Hematopoietic multipotent progenitor cell treated with erythropoietin and hydrocortisone succinate and interleukin-3 and kit ligand, for 4 days (in vitro differentiated cells): ENCODE measurements around the gene C1QTNF9B.
A peak's percentile ranks its signal among the peaks of the same experiment; 100 is the strongest.

Experiments used
- DNase-seq: peaks from one replicate; pipeline ENCODE4 v3.0.0-alpha.2; 2015

C1QTNF9B gene

DNA sequence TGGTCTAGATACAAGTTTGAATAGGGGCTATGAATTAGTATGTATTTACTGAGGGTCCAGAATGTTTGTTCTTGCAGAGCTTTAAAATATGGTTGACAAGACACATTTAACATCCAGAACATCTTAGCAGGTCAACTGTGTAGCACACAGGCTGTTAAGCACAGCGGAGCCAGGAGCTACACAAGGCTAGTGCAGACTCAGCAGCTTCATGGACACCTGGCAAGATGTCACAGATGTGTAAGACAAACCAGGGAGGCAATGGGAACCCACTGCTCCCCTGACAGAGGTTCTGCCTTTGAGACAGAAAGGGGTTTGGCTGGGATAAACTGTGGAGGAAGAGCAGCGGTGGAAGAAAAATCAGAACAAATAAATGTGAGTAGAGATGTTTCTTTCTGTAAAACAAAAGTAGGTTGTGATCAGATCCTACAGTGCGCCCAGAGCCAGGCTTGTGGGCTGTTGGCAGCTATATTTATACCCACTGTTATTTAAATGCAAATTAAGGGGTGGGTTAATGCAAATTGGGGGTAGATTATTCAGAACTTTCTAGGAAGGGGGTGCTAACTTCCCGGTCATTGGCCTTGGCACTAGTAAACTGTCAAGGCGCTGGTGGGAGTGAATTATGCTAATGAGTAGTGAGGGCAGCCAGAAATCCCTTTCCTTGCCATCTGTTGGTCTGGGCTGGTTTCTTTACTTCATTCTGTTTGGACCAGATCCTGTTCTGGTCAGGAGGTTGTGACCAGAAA, 41.1 kb downstream of the C1QTNF9B start:
- DNase-seq = no peak

DNA sequence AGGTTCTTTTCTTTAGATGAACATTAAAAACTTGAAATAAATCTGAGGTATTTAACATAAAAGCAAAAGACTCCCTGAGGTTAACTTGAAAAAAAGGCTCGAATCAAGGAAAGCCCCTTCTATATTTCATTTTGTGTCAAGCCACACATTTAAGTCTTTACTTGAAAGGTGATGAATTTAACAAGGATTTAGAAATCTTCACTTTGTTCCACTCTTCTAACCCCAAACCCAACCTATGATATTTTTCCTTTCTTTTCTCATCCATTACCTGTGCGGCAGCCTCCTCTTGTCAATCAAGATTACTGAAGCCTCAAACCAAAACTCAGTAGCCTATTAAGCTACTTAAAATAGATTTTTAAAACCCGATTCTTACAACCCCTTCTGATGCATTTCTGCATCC, 41.9 kb downstream of the C1QTNF9B start:
- DNase-seq = no peak

DNA sequence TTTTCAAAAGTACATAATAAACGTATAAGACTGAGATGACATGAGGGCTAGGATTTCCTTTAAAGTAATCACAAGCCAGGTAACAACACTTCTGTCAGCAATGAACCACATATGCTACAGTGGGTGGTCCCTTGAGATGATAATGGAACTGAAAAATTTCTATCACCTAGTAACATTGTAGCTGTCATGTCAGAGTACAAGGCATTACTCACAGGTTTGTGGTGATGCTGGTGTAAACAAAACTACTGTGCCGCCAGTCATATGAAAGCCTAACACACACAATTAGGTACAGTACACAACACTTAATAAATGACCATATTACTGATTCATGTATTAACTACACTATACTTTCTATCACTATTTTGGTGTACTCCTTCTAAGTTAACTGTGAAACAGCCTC, 45.0 kb downstream of the C1QTNF9B start:
- DNase-seq = no peak

DNA sequence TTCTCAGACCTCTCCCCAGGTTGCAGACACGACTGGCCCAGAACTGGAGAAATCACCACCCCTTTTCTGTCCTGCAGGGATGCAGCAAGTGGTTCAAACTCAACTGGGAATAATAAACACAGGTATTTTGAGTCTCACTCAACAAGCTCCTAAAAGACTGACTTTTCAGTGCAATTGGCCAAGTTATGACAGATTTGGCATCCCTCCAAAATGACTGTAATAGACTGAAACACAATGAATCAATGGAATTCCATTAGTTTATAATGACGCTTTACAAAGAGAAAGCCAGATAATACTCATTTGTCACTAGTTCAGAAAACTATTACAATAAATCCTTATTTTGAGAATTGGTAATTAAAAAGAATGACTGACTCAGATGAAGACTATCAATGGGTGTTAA, 46.2 kb downstream of the C1QTNF9B start:
- DNase-seq = no peak

DNA sequence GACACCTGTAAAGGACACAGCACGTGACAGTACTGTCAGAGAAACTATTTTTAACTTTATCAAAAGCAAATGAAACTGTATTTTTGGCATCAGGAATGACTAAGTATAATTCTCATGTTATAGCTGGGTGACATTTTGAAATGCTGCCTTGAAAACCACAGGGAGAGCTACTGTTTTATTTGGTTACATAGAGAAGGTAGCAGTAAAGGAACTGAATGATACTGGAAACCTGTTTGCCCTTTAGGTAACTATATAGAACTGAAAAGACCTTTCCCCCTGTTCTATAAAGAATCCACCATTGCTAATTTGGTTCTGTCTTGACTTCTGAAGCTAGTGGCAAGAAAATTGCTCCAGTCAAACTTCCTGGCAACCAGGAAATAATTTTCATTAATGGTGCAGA, 47.2 kb downstream of the C1QTNF9B start:
- DNase-seq = no peak

DNA sequence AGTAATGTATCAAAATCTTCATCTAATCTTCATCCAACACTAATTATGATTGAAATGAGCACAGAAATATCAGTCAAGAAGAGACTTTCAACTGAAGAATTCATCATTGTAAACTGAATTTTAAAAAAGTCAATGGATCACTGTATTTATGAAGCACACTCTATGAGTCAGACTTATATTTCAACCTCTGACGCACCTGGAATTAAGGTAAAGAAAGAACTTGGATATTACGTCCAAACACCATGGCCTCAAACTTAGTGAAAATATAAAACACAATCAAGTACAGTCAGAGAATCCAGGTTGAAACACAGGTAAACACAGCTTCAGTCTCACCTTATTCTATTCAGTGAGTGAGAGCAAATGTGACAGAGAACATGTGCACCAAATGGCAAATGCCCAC, 47.6 kb downstream of the C1QTNF9B start:
- no peak for DNase-seq

DNA sequence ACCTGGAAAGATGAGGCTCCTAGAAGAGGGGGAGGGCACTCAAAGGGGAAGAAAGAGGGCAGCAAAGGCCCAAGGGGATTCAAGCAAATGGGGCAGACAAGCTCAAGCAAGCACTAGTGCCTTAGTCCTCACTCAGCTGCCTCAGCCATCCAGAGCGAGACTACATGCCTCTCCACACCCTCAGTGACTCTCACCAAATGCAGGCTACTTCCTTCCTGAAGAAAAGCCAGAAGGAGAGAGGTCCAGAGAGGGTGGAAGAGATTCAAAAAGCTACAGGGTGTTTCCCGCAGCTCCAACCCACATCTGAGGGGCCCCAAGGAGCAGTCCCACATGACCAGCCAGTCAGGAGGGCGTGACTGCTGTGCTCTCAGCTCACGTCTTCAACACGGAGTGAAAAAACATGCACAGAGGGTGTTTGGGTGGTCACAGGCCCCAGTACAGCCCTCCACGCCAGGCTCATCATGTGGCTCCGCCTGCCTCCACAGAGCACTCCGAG, 48.6 kb downstream of the C1QTNF9B start:
- DNase-seq = peak; percentile 69

DNA sequence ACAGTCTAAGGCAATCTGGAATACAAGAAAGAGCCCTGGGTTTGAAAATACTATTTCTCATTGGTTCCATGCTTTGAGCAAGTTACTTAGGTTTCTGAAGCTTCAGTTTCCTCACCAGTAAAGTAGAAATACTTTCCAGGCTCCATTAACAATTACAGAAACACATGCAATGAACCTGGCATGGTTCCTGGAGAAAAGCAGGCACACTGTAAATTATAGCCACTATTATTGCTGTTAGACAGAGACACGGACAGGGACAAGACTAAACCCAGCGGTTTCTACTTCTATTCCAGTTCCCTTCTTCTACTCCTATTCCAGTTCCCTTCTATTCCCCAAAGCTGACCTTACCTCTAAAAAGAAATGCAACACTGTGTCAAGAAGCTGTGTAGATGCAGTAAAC, 49.3 kb downstream of the C1QTNF9B start:
- DNase-seq = no peak

DNA sequence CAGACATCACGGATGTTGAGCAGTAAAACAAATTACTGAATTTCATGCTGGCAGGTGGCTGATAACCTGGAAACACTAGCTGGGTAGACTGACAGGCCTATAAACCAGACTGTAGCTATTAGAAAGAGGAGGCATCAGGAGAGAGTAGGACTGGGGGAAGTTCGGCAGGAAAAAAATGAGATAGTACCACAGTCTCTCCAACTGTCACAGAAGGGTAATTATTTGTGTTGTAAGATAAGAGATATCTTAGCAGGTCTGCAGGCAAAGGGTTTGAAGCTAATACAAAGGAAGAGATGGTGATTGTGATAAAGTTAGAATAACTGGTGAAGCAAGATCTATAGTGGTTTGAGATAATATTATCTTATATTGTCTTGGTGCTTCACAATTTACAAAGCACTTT, 49.8 kb downstream of the C1QTNF9B start:
- peak; percentile 85 for DNase-seq

DNA sequence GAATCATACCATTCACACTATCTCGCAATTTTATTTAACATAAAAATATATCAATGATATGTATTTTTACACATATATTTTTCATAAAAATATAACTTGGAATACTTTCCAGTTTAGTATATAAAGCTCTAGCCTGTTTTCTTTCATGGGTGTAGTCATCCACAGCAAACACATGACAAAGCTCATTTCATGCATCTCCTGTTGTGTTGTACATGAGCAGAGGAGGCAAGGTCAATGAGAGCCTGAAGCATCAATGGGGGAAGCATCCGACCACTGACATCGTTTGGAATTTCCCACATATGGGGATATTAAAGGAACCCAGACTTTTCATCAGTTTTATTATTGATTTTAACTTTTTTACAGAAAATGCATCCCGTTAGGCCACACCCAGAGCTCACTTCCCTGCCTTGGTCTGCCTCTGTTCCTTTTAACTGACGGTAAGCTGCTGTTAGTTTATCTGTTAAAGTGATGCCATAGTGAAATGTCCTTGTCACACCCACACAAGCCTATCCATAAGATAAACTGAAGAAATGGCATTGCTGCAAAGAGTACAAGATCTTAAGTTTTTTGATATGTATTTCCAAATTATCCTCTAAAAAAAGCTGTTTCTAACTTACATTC, 52.1 kb downstream of the C1QTNF9B start:
- DNase-seq = peak; percentile 71

DNA sequence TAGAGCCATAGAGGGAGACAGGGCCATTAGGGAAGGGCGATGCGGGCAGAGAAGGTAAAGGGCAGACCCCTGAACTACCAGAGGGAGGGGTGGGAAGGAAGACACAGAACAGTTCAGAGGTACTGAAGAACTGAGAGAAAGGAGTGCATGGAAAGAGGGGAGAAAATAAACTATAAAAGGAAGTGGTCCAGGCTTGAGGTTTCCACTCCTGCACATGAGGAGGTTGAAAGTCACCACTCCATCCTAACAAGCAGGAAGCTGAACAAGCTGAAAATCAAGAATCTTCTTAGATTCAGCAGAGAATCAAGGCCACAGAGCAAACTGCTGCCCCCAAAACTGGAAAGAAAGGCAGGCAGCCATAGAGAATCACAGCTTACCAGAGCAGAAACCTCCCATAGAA, 53.2 kb downstream of the C1QTNF9B start:
- peak; percentile 41 for DNase-seq

DNA sequence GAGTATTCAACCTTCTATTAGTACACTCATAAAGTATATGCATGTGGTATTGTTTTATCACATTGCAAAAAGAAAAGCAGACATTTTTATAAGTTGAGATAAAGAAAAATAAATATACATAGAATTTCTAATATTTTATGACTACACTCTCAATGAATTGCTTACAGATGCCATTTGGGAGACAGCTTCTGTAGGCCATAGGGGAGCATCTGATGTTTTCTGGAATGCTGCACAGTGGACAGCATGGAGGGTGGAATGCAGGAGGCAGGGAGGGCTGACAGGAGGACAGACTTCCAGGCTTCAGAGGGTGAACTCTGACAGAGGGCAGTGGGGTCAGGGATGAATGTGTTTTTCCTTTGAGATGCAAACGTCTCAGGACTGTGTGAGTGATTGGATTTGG, 53.9 kb downstream of the C1QTNF9B start:
- DNase-seq = no peak

DNA sequence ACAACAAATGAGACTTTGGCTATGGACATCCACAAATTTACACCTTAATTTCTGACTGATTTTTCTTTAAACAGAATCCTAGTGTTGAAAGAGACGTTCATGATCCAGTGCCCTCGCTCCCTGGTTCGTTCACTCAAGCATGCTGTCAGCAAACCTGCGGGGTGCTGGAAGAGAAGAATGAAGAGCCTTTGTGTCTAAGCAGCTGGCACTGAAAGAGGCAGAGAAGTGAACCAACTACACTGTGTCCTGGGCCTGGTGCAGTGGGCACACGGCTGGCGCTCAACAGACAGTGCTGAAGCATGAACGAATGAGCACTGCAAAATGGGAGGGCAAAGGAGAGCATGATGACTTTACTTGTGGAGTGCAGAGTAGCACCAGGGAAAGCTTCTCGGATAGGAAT, 54.9 kb downstream of the C1QTNF9B start:
- DNase-seq = no peak
